GM21423 (cell line): Measurements from ENCODE around the gene RELCH.

Experiments
- ATAC-seq: cut with Tn5 transposase; IDR thresholded peaks from one replicate; pipeline ENCODE4 v1.9.1; 2021; ENCODE audit warnings: mild to moderate bottlenecking, moderate library complexity; ENCODE audit not compliant: unreplicated experiment

RELCH gene

DNA sequence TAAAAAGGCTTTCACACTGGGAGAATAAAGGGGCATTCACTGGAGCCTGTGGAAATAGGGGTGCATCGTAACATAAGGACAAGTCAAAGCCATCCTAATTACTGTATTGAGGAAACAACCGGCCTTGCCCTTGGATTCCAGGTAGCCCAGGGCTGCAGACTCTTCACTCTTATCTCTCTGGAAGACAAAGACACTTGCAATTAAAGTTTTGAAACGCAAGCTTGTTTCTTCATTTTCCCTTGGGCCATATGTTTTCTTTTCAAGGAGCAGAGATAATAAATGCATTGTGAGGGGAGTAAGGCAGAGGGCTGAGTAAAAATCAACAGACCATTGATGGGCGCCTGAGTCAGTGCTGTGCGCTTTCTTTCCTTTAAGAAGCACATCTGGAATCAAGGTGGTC lies 149.6 kb downstream of the RELCH start:
- ATAC-seq, result no peak

GRCh38 chr18:62337336-62337735 lies 150.3 kb downstream of the RELCH start:
- no peak for ATAC-seq

DNA sequence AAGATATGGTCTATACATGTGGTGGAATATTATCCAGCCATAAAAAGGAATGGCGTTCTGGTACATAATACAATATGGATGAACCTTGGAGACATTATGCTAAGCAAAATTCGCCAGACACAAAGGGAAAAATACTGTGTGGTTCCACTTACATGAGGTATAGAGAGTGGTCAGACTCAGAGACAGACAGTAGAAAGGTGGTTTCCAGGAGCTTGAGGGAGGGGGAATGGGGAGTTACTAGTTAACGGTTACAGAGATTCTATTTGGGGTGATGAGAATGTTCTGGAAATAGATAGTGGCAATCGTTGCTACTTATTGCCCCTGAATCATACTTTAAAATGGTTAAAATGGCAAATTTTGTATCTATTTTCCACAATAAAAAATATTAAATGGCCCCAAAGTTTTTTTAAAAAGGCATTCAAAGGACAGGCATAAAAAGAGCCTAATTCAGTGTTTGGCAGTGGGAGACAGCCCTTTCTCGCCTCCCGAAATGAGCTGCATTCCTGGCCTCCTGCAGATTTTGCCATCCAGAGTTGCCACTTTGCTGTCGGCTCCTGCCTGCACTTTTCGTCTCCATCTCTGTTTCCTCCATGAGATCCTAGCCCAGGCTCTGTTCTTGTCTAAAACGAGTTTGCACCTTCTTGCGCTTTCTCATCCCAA lies 151.5 kb downstream of the RELCH start:
- ATAC-seq, result no peak

- ATAC-seq, result no peak
Observed at GRCh38 chr18:62339106-62339988, 152.3 kb downstream of the RELCH start.

DNA sequence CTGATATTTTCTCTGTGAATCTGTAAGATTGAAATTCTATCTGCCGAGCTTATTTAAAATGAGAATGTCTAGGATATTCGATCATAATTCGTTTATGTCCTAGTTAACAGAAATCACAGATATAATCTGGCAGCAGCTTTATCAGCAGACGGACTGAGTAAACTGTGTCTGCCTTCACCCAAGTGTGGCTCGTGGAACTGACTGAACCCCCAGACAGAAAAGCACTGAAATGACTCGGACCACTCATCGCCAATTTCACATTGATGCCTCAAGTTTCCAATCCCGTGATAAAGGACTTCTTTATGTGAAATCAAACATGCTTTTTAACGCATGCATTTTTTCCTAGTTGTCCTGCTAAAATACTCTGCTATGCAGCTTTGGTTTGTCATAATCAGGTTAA lies 153.9 kb downstream of the RELCH start:
- no peak for ATAC-seq

DNA sequence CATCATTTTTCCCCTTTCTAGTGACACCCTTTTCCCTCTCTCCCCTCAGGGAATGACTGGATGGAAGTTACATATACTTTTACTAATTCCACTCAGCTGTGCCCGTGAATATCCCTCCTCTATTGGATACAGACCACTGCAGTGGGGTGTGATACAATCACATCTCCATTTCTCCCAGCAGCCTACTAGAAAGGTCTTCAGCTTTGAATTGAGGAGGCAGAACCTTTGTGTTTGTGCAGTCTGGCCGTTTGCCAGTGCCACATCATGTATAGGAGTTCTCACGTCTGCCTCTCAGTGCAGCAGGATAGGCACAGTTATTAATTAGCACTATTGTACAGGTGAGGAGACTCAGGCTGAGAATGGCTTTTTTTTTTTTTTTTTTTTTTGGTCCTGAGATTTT lies 154.4 kb downstream of the RELCH start:
- ATAC-seq, result no peak

- ATAC-seq, result no peak
Observed at GRCh38 chr18:62342884-62343283, 155.8 kb downstream of the RELCH start.

GRCh38 chr18:62343316-62343715 lies 156.3 kb downstream of the RELCH start:
- no peak for ATAC-seq

DNA sequence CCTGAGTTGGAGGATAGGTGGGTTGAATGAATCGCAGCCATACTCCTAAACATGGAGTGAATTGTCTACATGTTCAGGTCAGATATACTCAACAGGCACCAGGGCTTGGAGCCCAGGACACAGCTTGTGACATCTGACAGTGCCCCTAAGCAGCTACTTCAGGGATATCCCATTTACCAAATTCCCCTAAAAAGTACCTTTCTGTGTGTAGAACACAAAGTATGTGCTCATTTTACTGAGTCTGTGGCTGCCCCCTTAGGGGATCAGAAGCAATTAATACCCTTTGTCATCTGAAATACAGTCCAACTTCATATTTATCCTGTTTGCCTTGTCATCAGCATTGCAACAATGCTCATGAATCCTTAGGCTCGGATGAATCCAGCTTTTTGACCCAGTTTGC lies 158.9 kb downstream of the RELCH start:
- ATAC-seq, result no peak

DNA sequence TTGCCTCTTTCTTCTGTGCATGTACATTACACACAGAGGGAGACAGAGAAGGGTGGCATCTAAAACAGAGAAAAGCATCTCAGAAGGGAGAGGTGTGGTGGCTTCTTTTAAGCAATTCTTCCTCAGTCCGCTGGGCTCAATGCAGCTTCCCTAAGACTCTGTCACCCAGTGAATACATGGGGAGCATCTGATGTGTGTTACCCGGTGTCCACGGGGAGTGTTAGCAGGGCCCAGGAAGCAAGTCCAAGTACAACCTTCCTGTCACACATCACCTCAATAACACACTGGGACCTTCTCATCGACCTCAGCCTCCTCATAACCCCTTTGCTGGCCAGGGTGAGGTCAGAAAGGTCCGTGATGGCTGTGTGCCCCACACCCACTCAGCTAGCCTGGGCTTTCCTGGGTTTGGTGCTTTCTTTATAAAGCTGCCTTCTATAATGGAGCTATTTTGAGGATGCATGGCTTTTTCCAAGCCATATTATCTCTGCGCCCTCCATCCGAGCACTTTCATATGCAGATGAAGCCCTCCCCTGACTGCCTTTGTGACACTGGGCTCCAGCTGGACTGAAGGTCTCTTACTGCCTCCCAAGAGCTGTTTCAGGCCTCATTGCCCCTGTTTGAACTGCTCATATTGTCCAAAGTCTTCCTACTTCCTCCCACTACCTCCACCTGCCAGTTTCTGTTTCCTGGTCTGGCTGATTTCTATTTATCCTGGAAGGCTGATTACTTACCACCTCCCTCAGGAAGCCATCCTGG lies 159.5 kb downstream of the RELCH start:
- no peak for ATAC-seq

DNA sequence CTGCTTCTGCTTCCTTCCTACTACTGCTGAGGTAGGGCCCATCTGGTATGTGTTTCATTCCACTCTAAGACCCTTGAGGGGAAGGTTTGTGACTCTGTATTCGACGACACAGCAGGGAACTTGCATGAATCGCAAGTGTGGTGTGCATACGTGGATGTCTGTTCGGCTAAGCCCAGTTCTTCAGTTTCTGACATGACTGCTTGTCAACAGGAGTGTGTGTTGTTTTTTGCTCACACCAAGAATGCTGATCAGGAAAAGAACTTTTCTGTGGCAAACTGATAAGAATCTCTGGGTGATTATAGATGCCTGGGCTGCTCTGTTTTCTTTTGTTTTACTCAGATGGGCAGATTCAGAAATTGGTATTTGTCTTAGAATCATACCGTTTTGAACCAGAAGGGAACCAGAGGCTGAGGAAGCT lies 160.0 kb downstream of the RELCH start:
- ATAC-seq, result no peak

DNA sequence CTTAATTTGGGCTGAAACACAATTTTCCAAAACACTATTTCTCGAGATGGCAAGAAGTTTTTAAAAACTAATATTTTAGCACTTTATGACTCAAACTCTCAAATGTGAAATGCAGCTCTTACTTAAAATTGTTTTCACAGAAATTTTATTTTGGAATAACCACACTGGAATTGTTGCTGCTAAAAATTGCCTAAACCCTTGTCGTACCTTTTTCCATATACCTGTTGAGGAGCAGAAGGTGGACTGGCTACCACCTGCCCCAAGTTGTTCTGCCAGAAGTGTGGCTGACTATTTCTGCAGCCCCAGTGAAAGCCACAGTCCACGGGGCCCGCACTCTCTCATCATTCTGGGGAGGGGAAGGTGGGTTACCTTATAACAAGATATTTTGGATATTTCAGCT lies 161.4 kb downstream of the RELCH start:
- ATAC-seq, result no peak

GRCh38 chr18:62353170-62353569 lies 166.1 kb downstream of the RELCH start:
- no peak for ATAC-seq

DNA sequence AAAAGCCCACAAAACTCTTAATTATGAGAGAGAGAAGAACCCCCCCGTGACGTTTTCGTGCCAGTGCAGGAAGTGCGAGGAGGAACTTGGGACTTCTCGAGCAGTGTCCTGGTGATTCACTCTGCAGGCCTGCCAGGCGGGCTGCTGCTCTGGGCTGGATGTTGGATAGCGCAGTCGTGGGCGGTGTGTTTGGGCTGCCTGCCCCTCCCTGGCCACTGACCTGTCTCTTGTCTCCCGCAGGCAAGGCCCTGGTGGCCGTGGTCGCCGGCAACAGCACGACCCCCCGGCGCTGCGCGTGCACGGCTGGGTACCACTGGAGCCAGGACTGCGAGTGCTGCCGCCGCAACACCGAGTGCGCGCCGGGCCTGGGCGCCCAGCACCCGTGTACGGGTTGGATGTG lies 167.1 kb downstream of the RELCH start:
- no peak for ATAC-seq

GRCh38 chr18:62357079-62357719 lies 170.1 kb downstream of the RELCH start:
- peak; percentile 58 for ATAC-seq
